Measurements from ENCODE around the gene DNM3.
A peak's percentile ranks its signal among the peaks of the same experiment; 100 is the strongest.
"Not testable (repeated sequence)": the region's sequence is repeated elsewhere in the genome, so short reads cannot be mapped to it uniquely, and the experiment has no call there.

The DNM3 gene

DNA sequence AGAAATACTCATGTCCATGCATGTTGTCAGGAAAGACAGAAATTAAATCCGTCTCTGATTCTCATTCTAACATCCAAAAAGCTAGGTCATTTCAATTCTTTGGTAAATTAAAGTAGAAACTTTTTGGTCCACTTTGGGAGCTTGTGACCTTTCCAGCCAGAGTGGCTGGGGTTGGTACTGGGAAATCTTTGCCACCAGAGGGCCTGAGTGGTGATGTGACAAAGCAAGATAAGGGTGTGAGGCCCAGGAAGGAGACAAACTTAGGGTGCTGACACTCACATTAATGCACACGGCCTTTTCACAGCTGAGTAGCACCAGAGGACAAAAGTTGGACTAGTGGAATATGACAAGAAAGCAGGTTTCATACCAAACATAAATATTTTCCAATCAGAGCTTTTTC, 144.3 kb downstream of the DNM3 start:
- DNase-seq, result no peak

DNA sequence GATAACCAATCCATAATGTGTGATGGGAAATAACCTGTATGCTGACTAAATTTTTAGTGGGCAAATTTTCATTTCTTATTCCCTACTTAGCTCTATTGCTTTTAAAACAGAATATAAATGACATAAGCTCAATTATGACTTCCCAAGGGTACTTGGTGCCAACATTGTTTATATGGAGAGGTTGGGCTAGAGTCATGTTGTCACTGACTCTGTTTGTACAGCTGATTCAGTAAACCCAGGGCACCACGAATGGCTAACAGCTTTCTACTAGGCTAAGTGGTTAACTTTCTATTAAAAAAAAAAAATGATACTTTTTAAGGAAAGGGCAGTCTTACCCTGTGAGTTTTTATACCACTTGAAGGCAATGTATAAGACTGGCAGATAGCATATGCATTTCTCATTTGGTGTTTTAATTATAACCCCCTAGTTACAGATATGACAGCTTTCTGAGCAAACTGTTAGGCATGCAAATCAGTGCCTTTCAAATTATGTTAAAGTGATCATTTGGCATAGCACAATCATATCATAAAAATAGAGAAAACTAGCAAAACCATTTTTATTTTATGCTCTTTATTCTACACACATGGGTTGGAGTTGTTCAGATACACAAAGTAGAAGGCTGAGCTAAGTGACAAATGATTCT, 147.1 kb downstream of the DNM3 start:
- peak; percentile 26 for DNase-seq

- no peak for DNase-seq
Observed at GRCh38 chr1:171990371-171990770, 149.1 kb downstream of the DNM3 start.

GRCh38 chr1:171994293-171994692, 153.0 kb downstream of the DNM3 start:
- no peak for DNase-seq

DNA sequence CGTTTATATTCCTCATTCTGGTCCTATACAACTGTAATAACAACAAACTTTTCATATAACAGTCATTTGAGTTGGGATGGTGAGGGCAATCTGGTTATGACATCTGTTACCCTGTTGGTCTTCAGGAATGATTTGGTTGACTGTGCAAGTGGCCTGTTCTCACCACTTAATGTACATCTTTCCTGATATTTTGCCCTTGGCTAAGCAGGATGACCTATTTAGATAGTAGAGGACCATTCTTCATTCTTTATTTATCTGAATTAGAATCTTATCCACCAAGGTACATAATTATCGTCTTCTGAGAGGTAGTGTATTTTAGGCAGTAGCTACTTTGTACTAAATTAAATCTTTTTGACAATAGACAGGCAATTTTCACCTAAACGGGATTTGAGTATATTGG, 154.3 kb downstream of the DNM3 start:
- DNase-seq, result no peak

DNA sequence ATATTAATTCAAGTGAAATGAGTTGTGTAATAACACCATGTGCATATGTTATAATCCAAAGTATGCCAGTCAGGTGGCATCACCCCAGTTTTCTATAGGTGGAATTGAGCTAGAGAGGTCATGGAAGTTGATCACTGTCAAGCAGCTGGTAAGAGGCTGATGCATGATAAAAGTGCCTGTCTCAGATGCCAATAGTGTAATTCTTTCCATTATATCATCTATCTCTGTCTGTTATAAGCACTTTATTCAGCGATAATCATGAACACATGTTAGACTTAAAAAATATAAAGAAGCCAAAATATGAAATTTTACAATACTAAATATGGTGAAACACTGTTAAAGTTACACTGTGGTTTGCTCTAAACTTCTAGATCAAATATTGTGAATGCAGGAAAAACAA, 156.6 kb downstream of the DNM3 start:
- no peak for DNase-seq

- DNase-seq, result no peak
Observed at GRCh38 chr1:171998711-171999110, 157.4 kb downstream of the DNM3 start.

GRCh38 chr1:171999756-172000155, 158.5 kb downstream of the DNM3 start:
- DNase-seq, result no peak

GRCh38 chr1:172001288-172001687, 160.0 kb downstream of the DNM3 start:
- no peak for DNase-seq

DNA sequence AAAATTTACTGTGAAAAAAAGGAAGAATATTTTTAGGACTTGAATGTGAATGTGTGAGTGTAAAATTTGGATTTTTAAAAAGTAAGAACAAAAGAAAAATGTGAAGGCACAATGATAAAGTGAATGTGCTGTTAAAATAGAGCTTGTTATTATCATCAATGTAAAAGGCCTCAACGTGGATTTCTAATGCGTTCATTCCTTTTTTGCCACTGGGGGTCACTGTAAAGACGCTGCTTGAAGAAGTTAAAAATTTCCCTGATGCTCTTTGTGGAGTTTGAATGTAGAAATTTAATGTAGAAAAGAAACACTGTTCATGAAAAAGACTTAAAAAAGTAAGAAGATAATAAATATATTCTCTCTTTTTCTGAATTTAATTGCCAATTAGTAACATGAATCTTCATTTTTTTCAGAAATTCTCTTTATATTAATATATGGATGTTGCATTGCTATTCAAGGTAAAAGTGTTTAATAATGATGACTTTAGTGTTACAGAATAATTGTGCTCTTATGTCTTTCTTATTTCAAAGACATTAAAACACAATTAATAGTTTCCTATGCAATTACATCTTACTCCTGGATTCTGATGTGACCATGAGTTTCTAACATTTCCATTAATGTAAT, 161.5 kb downstream of the DNM3 start:
- no peak for DNase-seq

DNA sequence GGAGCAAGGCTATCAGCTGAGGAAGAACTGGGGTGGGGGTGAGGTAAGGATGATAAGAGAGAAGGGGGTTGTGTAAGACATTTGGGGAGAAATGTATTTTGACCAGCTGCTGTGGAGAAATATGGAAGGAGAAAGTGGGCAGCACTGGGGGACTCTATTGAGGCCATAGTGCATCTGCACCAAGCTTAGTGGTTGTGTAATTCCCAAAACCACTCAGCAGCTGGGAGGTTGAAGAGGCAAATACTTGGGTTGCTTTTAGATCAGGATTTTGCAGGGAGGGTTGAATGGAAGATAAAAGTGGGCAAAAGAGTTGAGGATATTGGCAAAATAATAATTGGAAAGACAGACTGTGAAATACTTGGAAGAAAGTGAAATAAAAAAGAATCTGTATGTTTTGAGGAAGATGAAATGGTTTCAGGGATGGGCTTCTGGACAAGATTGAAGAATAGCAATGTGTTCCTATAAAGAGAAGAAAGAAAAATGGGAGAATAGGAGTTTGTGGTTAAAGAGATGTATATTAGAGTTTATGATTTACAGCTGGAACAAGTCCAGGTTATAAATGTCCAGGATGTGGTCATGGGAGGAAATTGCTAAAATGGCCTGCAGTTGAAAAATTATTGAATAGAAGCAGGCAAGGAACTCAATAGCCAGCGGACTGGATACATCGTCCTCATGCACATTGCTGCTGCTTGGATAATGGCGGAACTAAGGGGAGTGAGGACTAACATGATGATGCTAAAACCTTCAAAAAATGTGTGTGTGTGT, 162.7 kb downstream of the DNM3 start:
- DNase-seq, result no peak

- DNase-seq, result no peak
Observed at GRCh38 chr1:172004671-172005070, 163.4 kb downstream of the DNM3 start.

GRCh38 chr1:172005856-172006255, 164.6 kb downstream of the DNM3 start:
- DNase-seq, result no peak

DNA sequence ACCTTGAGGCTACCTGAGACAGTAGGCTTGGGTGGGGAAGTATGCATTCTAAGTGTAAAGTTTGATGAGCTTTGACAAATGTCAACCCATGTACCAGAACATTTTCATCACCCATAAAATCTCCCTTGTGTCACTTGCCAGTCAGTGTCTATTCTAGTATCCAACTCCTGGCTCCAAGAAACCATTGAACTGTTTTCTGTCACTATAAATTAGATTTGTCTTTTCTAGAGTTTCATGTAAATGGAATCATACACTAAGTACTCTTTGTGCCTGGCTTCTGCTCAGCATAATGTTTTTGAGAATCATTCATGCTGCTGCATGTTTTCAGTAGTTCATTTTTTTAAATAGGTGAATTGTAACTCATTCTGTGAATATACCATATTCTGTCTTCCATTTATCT, 165.4 kb downstream of the DNM3 start:
- DNase-seq, result no peak

GRCh38 chr1:172018727-172019311, 177.5 kb downstream of the DNM3 start:
- no peak for DNase-seq

DNA sequence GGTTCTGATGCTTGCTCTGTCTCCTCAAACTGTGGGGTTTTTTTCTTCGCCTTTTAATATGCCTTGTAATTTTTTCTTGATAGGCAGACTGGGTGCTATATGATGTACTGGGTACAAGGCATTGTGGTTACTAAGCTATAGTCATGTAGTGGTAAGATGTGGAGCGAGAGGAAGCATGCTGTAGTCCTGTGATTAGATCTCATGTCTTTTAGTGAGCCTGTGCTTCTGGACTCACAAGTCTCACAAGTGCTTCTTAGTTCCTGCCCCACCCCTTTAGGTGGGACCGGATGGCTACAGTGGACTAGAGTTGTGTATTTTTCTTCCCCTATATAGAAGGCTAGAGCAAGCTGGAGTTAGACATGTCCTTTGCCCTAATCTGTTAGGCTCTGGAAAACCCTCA, 178.7 kb downstream of the DNM3 start:
- DNase-seq, result no peak

GRCh38 chr1:172024516-172024915, 183.2 kb downstream of the DNM3 start:
- no peak for DNase-seq

GRCh38 chr1:172024944-172025738, 183.8 kb downstream of the DNM3 start:
- not testable (repeated sequence) for DNase-seq

DNA sequence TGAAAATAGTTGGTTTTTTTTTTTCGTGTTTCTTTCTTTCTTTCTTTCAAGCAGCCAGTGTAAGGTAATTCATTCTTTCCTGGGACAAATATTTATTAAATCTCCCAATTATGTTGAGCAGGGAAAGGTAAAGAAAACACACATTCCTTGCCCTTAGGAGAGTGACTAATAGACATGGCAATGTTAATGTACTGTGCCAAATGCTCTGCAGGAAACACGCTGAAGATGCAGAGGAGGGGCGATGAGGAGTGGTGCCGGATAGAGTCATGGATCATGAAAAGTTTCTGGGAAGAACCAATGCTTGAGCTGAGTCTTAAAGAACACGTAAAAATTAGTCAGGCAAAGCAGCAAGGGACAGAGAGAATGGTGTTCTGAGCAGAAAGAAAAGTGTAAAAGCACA, 199.2 kb downstream of the DNM3 start:
- no peak for DNase-seq

DNA sequence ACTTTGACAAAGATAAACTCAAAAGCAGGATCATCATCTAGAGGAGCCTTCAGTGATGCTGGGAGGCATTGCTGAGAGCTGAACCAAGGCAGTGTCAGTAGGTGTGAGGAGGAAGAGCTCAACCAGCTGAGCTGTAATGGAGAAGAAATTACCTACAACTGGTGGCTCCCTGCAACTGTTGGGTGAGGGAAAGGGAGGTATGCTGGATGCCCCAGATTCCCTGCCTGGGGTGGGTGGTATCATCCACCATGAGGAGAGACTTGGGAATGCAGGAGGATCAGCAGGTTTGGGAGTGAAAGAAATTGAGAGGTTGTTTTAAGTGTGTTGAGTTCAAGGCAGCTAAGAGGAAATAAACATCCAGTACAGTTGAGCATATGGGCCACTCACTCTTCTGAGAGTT, 199.8 kb downstream of the DNM3 start:
- DNase-seq, result no peak

DNA sequence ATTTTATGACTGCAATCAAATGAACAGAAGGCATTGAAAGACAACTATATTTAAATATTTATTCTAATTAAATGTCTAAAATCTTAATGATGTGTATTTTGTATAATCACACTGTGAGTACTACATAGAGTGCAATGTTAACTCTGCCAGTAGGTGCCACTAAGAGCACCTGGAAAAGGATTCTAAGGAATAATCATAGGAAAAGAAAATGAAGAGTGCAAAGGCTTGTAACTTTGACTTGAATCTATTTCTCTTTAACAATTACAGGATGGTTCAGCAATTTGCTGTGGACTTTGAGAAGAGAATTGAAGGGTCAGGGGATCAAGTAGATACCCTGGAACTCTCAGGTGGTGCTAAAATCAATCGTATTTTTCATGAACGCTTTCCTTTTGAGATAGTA, 200.4 kb downstream of the DNM3 start:
- no peak for DNase-seq

DNA sequence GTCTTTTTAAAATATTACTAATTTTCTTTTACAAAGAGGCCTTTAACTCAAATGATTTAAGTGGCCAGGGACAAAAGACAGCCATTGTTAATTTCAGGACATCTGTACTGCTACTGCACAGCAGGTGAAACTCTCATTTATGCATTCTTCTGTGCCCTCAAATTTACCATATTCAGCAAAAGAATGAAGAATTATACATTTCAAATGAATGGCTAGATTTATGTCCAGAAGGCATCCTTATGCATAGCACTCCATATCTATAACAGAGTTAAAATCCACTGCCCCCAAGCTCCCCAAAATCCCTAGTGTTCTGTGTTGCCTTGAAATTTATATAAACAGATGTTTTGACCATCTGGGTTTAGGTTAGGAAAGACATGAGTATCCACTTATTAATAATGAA, 202.6 kb downstream of the DNM3 start:
- no peak for DNase-seq

DNA sequence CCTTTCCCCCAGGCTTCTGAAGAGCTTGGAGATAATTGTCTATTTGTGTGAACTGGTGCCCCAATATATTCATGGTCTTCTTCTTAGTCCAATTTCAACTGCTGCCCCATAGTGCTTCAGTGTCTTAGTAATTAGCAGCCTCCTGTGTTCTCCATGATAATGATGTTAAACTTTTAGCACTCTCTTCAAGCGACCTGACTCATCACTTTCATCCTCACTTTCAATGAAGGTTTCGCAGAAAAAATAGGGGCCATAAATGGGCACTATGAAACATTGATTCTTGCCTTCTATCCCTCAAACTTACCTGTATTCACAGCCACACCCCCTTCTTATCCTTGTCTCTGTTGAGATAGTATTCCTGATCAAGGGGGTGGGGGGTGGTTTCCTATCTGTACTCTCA, 210.6 kb downstream of the DNM3 start:
- DNase-seq, result no peak

All from NCI-H1417 treated with DMSO at 0.1 percent for 48 hours (cell line).